Hepatic stellate cell (primary cell): Measurements from ENCODE around the gene PEX1.
A peak's percentile ranks its signal among the peaks of the same experiment; 100 is the strongest.
"Not testable (repeated sequence)": the region's sequence is repeated elsewhere in the genome, so short reads cannot be mapped to it uniquely, and the experiment has no call there.

Source experiments
- DNase-seq: peaks from one replicate; pipeline ENCODE4 v3.0.0; 2011; ENCODE audit warnings: low spot score

Gene PEX1

GRCh38 chr7:92460510-92460909 is 67.8 kb downstream of the PEX1 start:
- no peak for DNase-seq

- DNase-seq = no peak
Observed at GRCh38 chr7:92460109-92460508, 68.2 kb downstream of the PEX1 start.

GRCh38 chr7:92456236-92456635 is 72.1 kb downstream of the PEX1 start:
- DNase-seq = no peak

GRCh38 chr7:92451645-92452044 is 76.7 kb downstream of the PEX1 start:
- no peak for DNase-seq

GRCh38 chr7:92448205-92448747 is 80.0 kb downstream of the PEX1 start:
- peak; percentile 22 for DNase-seq

- DNase-seq = peak; percentile 92
Observed at GRCh38 chr7:92447345-92448204, 80.7 kb downstream of the PEX1 start, which contains the start of gene GATAD1. TSS of gene GATAD1 (plus strand) at chr7:92447482. CDS start at chr7:92447730, 248 bp downstream.

GRCh38 chr7:92446869-92447344 is 81.4 kb downstream of the PEX1 start:
- DNase-seq = no peak

GRCh38 chr7:92442720-92443119 is 85.6 kb downstream of the PEX1 start:
- not testable (repeated sequence) for DNase-seq

GRCh38 chr7:92437956-92438491 is 90.3 kb downstream of the PEX1 start:
- no peak for DNase-seq
